ENCODE measurements around the gene LIPC. TPM values are rescaled to one million over a fixed set of nuclear protein-coding genes. Genes with fewer than 3 reads are reported as not detected.

Gene LIPC
- total and polyA plus RNA-seq, 2 of the 4 experiments (the other 2 are of a cell fraction) = 0.07 TPM; not detected in 1

- Histone ChIP-seq H3K56ac (ENCODE audit: extremely low read depth, insufficient read depth, low read length) (no peak overlapping the region), H3K23ac (ENCODE audit: low read depth, low read length) (no peak overlapping the region), H3K4ac (ENCODE audit: low read depth, low read length) (no peak overlapping the region), H3K18ac (ENCODE audit: low read depth, low read length) (no peak overlapping the region), H3K4me2 (ENCODE audit: low read depth, low read length) (no peak overlapping the region), H3K4me3 (ENCODE audit: insufficient read depth, low read depth, low read length) (no peak overlapping the region), H3K9me3 (ENCODE audit: control insufficient read depth, insufficient read depth, low read length) (no peaks in the 10 kb centered on the region), H3K14ac (replicated peaks; ENCODE audit: low read depth, low read length) (no peak overlapping the region), H3K27ac (ENCODE audit: insufficient read depth, low read length) (no peak overlapping the region), H2AK5ac (ENCODE audit: low read depth, low read length) (no peak overlapping the region), H4K8ac (ENCODE audit: low read depth in 2 of 2, low read length in 2 of 2) (no peak overlapping the region), H3K9me1 (ENCODE audit: insufficient read depth, low read length) (no peaks in the 10 kb centered on the region; the same call in 1 of the 2 replicates), H2AFZ (replicated peaks; ENCODE audit: low read length, poor library complexity) (no peak overlapping the region), H2BK15ac (ENCODE audit: low read depth, low read length) (no peak overlapping the region), H4K91ac (ENCODE audit: insufficient read depth, low read depth, low read length) (no peak overlapping the region), H3K9ac (ENCODE audit: low read depth, low read length) (no peak overlapping the region), H3K27me3 (ENCODE audit: control insufficient read depth, insufficient read depth, low read length) (no peaks in the 10 kb centered on the region), H3K79me1 (ENCODE audit: low read depth in 1 of 2, low read length in 2 of 2) (0 out of 4 replicates have a peak, but pooled peaks cover 0 to 4% of the 10 kb centered on the region in 2 experiments), H3K36me3 (ENCODE audit: control insufficient read depth, insufficient read depth, low read length) (no peaks in the 10 kb centered on the region), H4K20me1 (ENCODE audit: insufficient read depth, low read length) (no peaks in the 10 kb centered on the region), H2BK20ac (ENCODE audit: low read depth, low read length) (no peak overlapping the region), H3K4me1 (ENCODE audit: control insufficient read depth, insufficient read depth, low read length) (peaks cover 6% of the 10 kb centered on the region), H2AK9ac (replicated peaks; ENCODE audit: low read depth, low read length, poor library complexity) (no peak overlapping the region), H2BK5ac (ENCODE audit: low read depth, low read length, poor library complexity, severe bottlenecking) (no peak overlapping the region), H2BK120ac (ENCODE audit: low read depth, low read length) (no peak overlapping the region), H4K5ac (ENCODE audit: low read depth, low read length) (no peak overlapping the region)
- POLR2A ChIA-PET (ENCODE audit: unreplicated experiment) = no interaction called here
- no peak for DNase-seq
- intact Hi-C loops (cut with micrococcal nuclease) (loop anchor here (10.0 kb wide), 1 partner anchor 205 kb away; no protein-coding TSS in a partner anchor), dilution Hi-C loops (cut with HindIII; ENCODE audit: low sequenced_read_pairs, unreplicated experiment) (no loop called here), in situ Hi-C loops (cut with MboI; ENCODE audit: low sequenced_read_pairs) (no loop called here)
- CTCF ChIA-PET = interaction anchor here (0.6 kb wide), 1 partner anchor 18 kb away, joined by 3 read pairs; no protein-coding TSS in a partner anchor
- ATAC-seq (ENCODE audit: low read depth) = no peak
- no TSS peak for BruUV-seq (replicated peaks)
- WGBS, 2 experiments (ENCODE audit: extremely low coverage in 2 of 2, insufficient read length in 1 of 2) = 80% methylated on average over 1 of the region's 3 CpGs; no CpG with 5 or more reads in 1 of the 2 experiments
- no peak for TF ChIP-seq MAFK (IDR thresholded peaks at IDR 0.05; ENCODE audit: low read depth, low read length)
- TF ChIP-seq MAZ (IDR thresholded peaks at IDR 0.05; ENCODE audit: borderline replicate concordance, low read depth, low read length) = no peak
- TF ChIP-seq ELK1 (IDR thresholded peaks at IDR 0.05; ENCODE audit: borderline replicate concordance, low read depth, low read length) = no peak
- no peak for TF ChIP-seq BHLHE40 (IDR thresholded peaks at IDR 0.05; ENCODE audit: low read depth, low read length)
- no peak for TF ChIP-seq RCOR1 (IDR thresholded peaks at IDR 0.05; ENCODE audit: insufficient replicate concordance, low read length)
Measured at GRCh38 chr15:58479941-58480340, 48.1 kb downstream of the LIPC start.

All from IMR-90 (cell line).